Lower leg skin (tissue), 3 donors: Measurements from ENCODE around the gene SSTR4.

Source experiments
- CTCF ChIP-seq, 3 donors: fragments of 450-650 bp; IDR thresholded peaks; one replicate each; pipeline ENCODE4 v1.5.1; 2016; ENCODE audit warnings: antibody characterized with exemption in 3 of 3, mild to moderate bottlenecking in 3 of 3, moderate library complexity in 2 of 3
- POLR2A ChIP-seq, 2 donors: fragments of 450-650 bp; IDR thresholded peaks; one replicate each; pipeline ENCODE4 v1.6.1; 2016 to 2017; ENCODE audit warnings: antibody characterized with exemption in 2 of 2, mild to moderate bottlenecking in 1 of 2, moderate library complexity in 1 of 2

GRCh38 chr20:23059846-23060245 lies 24.7 kb downstream of the SSTR4 start:
- no peak for TF ChIP-seq CTCF (IDR thresholded peaks at IDR 0.05)
- no peak for TF ChIP-seq POLR2A (IDR thresholded peaks at IDR 0.05)
